ENCODE measurements around the gene GFRA1.

DNA sequence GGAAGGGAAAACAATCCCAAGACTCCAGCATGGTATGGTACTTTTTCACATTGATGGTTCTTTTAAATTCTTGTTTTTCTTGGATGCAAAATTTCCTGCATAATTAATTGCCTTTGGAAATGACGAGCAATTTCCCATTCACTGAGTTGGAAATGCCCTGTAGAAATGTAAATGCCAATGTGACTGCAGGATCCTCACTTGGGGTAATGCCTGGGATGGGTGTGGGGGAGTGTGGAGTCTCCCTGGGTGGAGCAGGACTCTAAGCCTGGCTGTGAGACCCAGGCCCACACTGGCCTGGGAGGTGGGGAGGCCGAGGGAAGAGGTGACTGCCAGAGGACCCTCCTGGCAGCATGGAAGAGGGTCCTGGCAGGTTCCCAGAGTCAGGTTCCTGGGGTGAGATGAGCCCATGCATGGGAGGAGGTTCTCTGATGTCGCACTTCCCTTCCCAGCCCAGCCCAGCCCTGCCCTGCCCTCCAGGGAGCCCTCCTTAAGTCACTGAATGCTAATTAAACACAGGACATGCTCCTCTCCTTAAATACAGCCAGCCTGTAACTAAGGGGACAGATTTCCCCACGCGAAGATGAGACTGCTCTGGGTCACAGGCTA is 157.9 kb downstream of the GFRA1 start:
- no peak for TF ChIP-seq FOS (IDR thresholded peaks at IDR 0.05; ENCODE audit: low read depth, low read length)
- TF ChIP-seq SMC3 (IDR thresholded peaks at IDR 0.05; ENCODE audit: low read depth, low read length): no peak
- no peak for TF ChIP-seq CTCF (conservative IDR thresholded peaks at IDR 0.05; ENCODE audit: low read depth, low read length)
- TF ChIP-seq RFX5 (IDR thresholded peaks at IDR 0.05; ENCODE audit: low read depth, low read length): no peak
- no peak for TF ChIP-seq CEBPB (IDR thresholded peaks at IDR 0.05; ENCODE audit: low read depth, low read length)
- no peak for TF ChIP-seq BHLHE40 (IDR thresholded peaks at IDR 0.05; ENCODE audit: low read depth, low read length)
